Measurements from ENCODE around the gene COL20A1.
"Not testable (repeated sequence)": the region's sequence is repeated elsewhere in the genome, so short reads cannot be mapped to it uniquely, and the experiment has no call there.

COL20A1 gene

DNA sequence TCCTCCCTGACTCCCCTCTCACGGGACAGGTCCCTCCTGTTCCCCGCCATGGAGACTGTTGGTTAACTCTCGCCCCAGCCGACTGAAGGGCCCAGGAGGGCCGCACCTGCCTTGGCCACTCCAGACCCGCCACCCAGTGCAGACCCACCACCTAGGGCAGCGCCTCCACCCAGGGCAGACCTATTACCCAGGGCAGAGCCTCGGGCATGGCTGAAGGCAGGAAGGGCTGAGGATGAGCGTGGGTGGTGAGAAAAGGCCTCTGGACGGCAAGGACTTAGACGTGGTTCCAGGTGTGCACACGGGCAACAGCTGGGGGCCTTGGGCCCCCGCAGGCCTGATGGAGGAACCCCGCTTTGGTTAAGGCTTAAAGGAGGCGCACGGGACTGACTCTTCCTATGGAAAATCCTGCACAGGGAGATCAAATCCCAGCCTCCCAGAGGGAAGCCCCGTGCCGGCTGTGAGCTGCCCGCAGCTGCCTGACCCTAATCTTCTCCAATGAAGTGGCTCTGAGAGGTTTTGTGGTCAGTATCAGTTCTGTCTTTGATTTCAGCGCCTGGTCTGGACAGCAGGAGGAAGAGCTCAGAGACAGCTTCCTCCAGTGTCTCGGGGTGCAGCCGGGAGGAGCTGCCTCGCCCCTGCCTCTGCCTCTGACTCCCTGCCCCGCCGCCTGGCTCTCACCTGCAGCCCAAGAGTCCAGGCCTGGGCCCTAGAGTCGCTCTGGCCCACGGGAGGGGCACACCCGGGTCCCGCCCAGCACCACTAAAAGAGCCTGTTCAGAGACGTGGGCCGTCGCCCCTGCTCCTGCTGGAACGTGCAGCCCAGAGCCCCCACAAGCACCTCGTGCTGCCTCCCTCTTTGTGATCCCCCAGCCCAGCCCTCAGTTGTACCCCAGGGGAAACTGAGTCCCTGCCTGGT lies 80.2 kb downstream of the COL20A1 start:
- Histone ChIP-seq H3K27me3 (ENCODE audit: control insufficient read depth, insufficient read depth, low read length) (no peaks in the 10 kb centered on the region), H3K4me3 (ENCODE audit: low read depth, low read length) (no peak overlapping the region), H3K27ac (ENCODE audit: low read depth, low read length) (no peak overlapping the region), H3K9ac (ENCODE audit: low read depth, low read length) (no peak overlapping the region), H3K4me1 (ENCODE audit: control insufficient read depth, insufficient read depth, low read length) (peaks cover 13% of the 10 kb centered on the region), H3K36me3 (ENCODE audit: control insufficient read depth, insufficient read depth, low read length) (no peaks in the 10 kb centered on the region), H3K9me3 (ENCODE audit: control insufficient read depth, insufficient read depth, low read length) (no peaks in the 10 kb centered on the region)

DNA sequence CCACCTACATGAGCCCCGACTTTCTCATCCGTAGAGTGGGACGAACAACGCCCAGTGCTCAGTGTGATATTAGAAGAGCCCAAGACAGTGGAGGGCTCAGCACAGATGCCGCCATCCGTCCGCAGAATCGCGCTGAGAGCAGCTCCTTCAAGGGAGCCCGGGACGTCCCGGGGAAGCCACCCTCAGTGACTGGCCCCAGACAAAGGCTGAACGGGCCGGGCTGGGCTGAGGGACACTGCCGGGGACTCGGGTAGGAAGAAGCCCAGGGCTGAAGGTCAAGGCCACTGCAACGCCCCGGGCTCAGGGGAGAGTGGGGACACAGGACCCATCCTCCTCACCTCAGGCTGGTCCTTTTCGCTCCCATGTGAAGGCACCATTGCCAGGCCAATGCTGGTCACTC lies 81.0 kb downstream of the COL20A1 start:
- Histone ChIP-seq H3K27me3 (ENCODE audit: control insufficient read depth, insufficient read depth, low read length) (no peaks in the 10 kb centered on the region), H3K36me3 (ENCODE audit: control insufficient read depth, insufficient read depth, low read length) (no peaks in the 10 kb centered on the region), H3K4me1 (ENCODE audit: control insufficient read depth, insufficient read depth, low read length) (peaks cover 16% of the 10 kb centered on the region), H3K4me3 (ENCODE audit: low read depth, low read length) (no peak overlapping the region), H3K9ac (ENCODE audit: low read depth, low read length) (no peak overlapping the region), H3K9me3 (ENCODE audit: control insufficient read depth, insufficient read depth, low read length) (no peaks in the 10 kb centered on the region), H3K27ac (ENCODE audit: low read depth, low read length) (no peak overlapping the region)

- no peaks in the 10 kb centered on the region for H3K36me3 ChIP-seq (ENCODE audit: control insufficient read depth, insufficient read depth, low read length)
- no peak overlapping the region for H3K27ac ChIP-seq (ENCODE audit: low read depth, low read length)
- H3K9me3 ChIP-seq (ENCODE audit: control insufficient read depth, insufficient read depth, low read length), result no peaks in the 10 kb centered on the region
- no peaks in the 10 kb centered on the region for H3K27me3 ChIP-seq (ENCODE audit: control insufficient read depth, insufficient read depth, low read length)
- H3K4me3 ChIP-seq (ENCODE audit: low read depth, low read length), result no peak overlapping the region
- peaks cover 16% of the 10 kb centered on the region for H3K4me1 ChIP-seq (ENCODE audit: control insufficient read depth, insufficient read depth, low read length)
- H3K9ac ChIP-seq (ENCODE audit: low read depth, low read length), result no peak overlapping the region
Observed at GRCh38 chr20:63374504-63374903, 81.5 kb downstream of the COL20A1 start.

- Histone ChIP-seq H3K4me1 (ENCODE audit: control insufficient read depth, insufficient read depth, low read length) (peaks cover 16% of the 10 kb centered on the region), H3K27me3 (ENCODE audit: control insufficient read depth, insufficient read depth, low read length) (no peaks in the 10 kb centered on the region), H3K9me3 (ENCODE audit: control insufficient read depth, insufficient read depth, low read length) (no peaks in the 10 kb centered on the region), H3K4me3 (ENCODE audit: low read depth, low read length) (no peak overlapping the region), H3K27ac (ENCODE audit: low read depth, low read length) (no peak overlapping the region), H3K36me3 (ENCODE audit: control insufficient read depth, insufficient read depth, low read length) (no peaks in the 10 kb centered on the region), H3K9ac (ENCODE audit: low read depth, low read length) (no peak overlapping the region)
Observed at GRCh38 chr20:63375438-63375837, 82.5 kb downstream of the COL20A1 start.

DNA sequence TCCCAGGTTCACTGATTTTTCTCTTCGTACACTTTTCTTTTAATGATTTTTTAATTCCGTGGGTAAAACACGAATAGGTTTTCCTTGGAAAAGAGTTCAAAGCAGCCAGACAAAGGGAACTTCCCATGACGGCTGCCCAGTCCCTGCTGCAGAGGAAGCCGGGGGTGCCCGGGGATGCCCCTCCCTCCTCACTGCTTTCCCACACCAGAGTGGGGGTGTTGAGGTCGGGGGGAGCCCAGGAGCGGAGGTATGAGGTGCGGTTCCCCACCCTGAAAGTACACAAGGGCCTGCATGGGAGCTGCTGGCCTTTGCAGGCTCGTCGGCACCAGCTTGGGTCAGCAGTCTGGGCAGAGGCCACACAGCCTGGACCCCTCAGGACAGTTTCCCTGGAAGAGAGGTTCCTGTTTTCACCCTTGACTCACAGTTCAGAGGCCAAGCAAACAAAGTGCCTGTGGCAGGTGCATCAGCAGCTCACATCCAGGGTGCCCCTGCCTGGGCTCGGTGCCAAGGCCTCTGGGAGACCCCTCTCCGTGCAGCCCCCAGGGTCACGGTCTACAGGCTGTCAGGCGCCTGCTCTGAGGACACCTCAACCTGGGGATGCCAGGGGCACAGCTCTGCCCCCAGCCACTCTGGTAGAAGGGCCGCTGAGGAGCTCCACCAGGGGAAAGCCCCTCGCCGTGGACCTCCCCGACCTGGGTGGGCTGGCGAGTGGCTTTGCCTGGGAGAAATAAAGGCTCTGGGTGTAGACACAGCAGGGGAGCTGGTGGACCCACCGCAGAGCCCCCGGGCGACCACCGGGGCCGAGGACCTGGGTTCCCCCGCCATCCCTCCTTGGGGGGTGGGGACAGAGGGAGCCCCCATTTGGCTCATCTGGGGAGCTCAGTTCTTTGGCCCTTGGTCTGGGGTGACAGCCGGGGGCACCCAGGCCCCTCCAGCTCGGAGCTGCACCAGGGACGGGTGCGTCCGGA lies 83.6 kb downstream of the COL20A1 start:
- Histone ChIP-seq H3K36me3 (ENCODE audit: control insufficient read depth, insufficient read depth, low read length) (no peaks in the 10 kb centered on the region), H3K9me3 (ENCODE audit: control insufficient read depth, insufficient read depth, low read length) (no peaks in the 10 kb centered on the region), H3K9ac (ENCODE audit: low read depth, low read length) (no peak overlapping the region), H3K27me3 (ENCODE audit: control insufficient read depth, insufficient read depth, low read length) (no peaks in the 10 kb centered on the region), H3K27ac (ENCODE audit: low read depth, low read length) (no peak overlapping the region), H3K4me3 (ENCODE audit: low read depth, low read length) (no peak overlapping the region), H3K4me1 (ENCODE audit: control insufficient read depth, insufficient read depth, low read length) (peaks cover 18% of the 10 kb centered on the region)

DNA sequence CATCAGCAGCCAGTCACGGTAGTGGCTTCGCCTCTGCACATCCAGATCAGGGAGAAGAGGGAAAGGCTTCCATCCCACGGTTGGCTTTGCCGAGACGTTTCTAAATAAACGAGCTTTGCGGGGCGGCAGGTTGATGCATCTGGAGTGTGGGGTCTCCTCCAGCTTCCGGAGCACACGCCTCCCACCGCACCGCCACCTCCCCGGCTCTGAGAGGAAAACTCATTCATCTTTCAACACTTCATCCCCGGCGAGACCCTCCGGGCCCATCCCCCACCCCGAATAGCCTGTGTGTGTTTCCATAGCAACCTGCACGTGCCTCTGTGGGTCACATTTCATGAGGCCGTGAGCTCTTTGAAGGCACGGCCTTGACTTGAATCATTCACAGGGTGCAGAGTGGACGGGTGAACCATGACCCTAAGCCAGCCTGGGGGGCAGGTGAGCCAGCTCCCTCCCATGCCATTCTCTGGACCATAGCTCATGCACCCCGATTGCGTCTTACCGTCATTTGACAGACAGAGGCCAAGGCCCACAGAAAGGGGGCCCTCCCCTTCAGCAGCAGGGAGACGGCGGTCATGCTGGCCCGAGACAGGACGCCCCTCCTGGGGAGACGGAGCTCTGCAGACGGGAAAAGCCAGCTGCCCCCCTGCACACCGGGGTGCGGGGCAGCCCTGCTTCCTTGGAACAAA lies 84.4 kb downstream of the COL20A1 start:
- peaks cover 19% of the 10 kb centered on the region for H3K4me1 ChIP-seq (ENCODE audit: control insufficient read depth, insufficient read depth, low read length)
- no peak overlapping the region for H3K27ac ChIP-seq (ENCODE audit: low read depth, low read length)
- H3K9me3 ChIP-seq (ENCODE audit: control insufficient read depth, insufficient read depth, low read length), result no peaks in the 10 kb centered on the region
- no peaks in the 10 kb centered on the region for H3K27me3 ChIP-seq (ENCODE audit: control insufficient read depth, insufficient read depth, low read length)
- H3K9ac ChIP-seq (ENCODE audit: low read depth, low read length), result no peak overlapping the region
- no peaks in the 10 kb centered on the region for H3K36me3 ChIP-seq (ENCODE audit: control insufficient read depth, insufficient read depth, low read length)
- no peak overlapping the region; the same call in 1 of the 2 replicates for H3K4me3 ChIP-seq (ENCODE audit: low read depth, low read length)

- H3K4me3 ChIP-seq (ENCODE audit: low read depth, low read length), result no peak overlapping the region
- H3K9ac ChIP-seq (ENCODE audit: low read depth, low read length), result no peak overlapping the region
- H3K36me3 ChIP-seq (ENCODE audit: control insufficient read depth, insufficient read depth, low read length), result no peaks in the 10 kb centered on the region
- H3K27me3 ChIP-seq (ENCODE audit: control insufficient read depth, insufficient read depth, low read length), result no peaks in the 10 kb centered on the region
- H3K27ac ChIP-seq (ENCODE audit: low read depth, low read length), result no peak overlapping the region
- H3K4me1 ChIP-seq (ENCODE audit: control insufficient read depth, insufficient read depth, low read length), result peaks cover 19% of the 10 kb centered on the region
- no peaks in the 10 kb centered on the region for H3K9me3 ChIP-seq (ENCODE audit: control insufficient read depth, insufficient read depth, low read length)
Observed at GRCh38 chr20:63377951-63378381, 85.0 kb downstream of the COL20A1 start.

GRCh38 chr20:63378626-63379025 lies 85.6 kb downstream of the COL20A1 start:
- H3K4me1 ChIP-seq (ENCODE audit: control insufficient read depth, insufficient read depth, low read length), result peaks cover 19% of the 10 kb centered on the region
- H3K9me3 ChIP-seq (ENCODE audit: control insufficient read depth, insufficient read depth, low read length), result no peaks in the 10 kb centered on the region
- H3K27me3 ChIP-seq (ENCODE audit: control insufficient read depth, insufficient read depth, low read length), result no peaks in the 10 kb centered on the region
- H3K27ac ChIP-seq (ENCODE audit: low read depth, low read length), result no peak overlapping the region
- no peaks in the 10 kb centered on the region for H3K36me3 ChIP-seq (ENCODE audit: control insufficient read depth, insufficient read depth, low read length)
- H3K9ac ChIP-seq (ENCODE audit: low read depth, low read length), result no peak overlapping the region
- H3K4me3 ChIP-seq (ENCODE audit: low read depth, low read length), result no peak overlapping the region

GRCh38 chr20:63379296-63379695 lies 86.3 kb downstream of the COL20A1 start:
- Histone ChIP-seq H3K9me3 (ENCODE audit: control insufficient read depth, insufficient read depth, low read length) (no peaks in the 10 kb centered on the region), H3K4me1 (ENCODE audit: control insufficient read depth, insufficient read depth, low read length) (peaks cover 19% of the 10 kb centered on the region), H3K4me3 (ENCODE audit: low read depth, low read length) (no peak overlapping the region), H3K27me3 (ENCODE audit: control insufficient read depth, insufficient read depth, low read length) (no peaks in the 10 kb centered on the region), H3K9ac (ENCODE audit: low read depth, low read length) (no peak overlapping the region), H3K27ac (ENCODE audit: low read depth, low read length) (no peak overlapping the region), H3K36me3 (ENCODE audit: control insufficient read depth, insufficient read depth, low read length) (no peaks in the 10 kb centered on the region)

- not testable (repeated sequence) for H3K9ac ChIP-seq (ENCODE audit: low read depth, low read length); H3K27me3 ChIP-seq (ENCODE audit: control insufficient read depth, insufficient read depth, low read length); H3K27ac ChIP-seq (ENCODE audit: low read depth, low read length); H3K36me3 ChIP-seq (ENCODE audit: control insufficient read depth, insufficient read depth, low read length); H3K4me3 ChIP-seq (ENCODE audit: low read depth, low read length); H3K9me3 ChIP-seq (ENCODE audit: control insufficient read depth, insufficient read depth, low read length)
- H3K4me1 ChIP-seq (ENCODE audit: control insufficient read depth, insufficient read depth, low read length), result peaks cover 19% of the 10 kb centered on the region
Observed at GRCh38 chr20:63379872-63380271, 86.9 kb downstream of the COL20A1 start.

Data from HUES48 (cell line).